GM10248 (cell line): ENCODE results near the gene PLOD3.
"Not testable (repeated sequence)": the region's sequence is repeated elsewhere in the genome, so short reads cannot be mapped to it uniquely, and the experiment has no call there.

Experiments used
- CTCF ChIA-PET: fragments of 300-600 bp; sonication (Branson Sonifier 250); formaldehyde crosslinking; extraction: SDS; loops from one replicate; lab custom pipeline; 2021; ENCODE audit warnings: antibody characterized with exemption; lab: Yijun Ruan, JAX
- POLR2A ChIA-PET: fragments of 350-650 bp; sonication (Branson Sonifier 250); formaldehyde crosslinking; extraction: SDS; loops from one replicate; lab custom pipeline; 2020; ENCODE audit warnings: antibody characterized with exemption; lab: Yijun Ruan, JAX
- DNase-seq: peaks from one replicate; pipeline ENCODE4 v3.0.0; 2012; ENCODE audit errors: extremely low spot score
- TF ChIP-seq, protein P1 (sequence below): IDR thresholded peaks from 2 replicates; pipeline ENCODE4 v1.5.1; 2012; ENCODE audit warnings: mild to moderate bottlenecking, low read depth; ENCODE audit errors: extremely low read depth, missing control alignments, control extremely low read depth

The PLOD3 gene, protein sequence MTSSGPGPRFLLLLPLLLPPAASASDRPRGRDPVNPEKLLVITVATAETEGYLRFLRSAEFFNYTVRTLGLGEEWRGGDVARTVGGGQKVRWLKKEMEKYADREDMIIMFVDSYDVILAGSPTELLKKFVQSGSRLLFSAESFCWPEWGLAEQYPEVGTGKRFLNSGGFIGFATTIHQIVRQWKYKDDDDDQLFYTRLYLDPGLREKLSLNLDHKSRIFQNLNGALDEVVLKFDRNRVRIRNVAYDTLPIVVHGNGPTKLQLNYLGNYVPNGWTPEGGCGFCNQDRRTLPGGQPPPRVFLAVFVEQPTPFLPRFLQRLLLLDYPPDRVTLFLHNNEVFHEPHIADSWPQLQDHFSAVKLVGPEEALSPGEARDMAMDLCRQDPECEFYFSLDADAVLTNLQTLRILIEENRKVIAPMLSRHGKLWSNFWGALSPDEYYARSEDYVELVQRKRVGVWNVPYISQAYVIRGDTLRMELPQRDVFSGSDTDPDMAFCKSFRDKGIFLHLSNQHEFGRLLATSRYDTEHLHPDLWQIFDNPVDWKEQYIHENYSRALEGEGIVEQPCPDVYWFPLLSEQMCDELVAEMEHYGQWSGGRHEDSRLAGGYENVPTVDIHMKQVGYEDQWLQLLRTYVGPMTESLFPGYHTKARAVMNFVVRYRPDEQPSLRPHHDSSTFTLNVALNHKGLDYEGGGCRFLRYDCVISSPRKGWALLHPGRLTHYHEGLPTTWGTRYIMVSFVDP

DNA sequence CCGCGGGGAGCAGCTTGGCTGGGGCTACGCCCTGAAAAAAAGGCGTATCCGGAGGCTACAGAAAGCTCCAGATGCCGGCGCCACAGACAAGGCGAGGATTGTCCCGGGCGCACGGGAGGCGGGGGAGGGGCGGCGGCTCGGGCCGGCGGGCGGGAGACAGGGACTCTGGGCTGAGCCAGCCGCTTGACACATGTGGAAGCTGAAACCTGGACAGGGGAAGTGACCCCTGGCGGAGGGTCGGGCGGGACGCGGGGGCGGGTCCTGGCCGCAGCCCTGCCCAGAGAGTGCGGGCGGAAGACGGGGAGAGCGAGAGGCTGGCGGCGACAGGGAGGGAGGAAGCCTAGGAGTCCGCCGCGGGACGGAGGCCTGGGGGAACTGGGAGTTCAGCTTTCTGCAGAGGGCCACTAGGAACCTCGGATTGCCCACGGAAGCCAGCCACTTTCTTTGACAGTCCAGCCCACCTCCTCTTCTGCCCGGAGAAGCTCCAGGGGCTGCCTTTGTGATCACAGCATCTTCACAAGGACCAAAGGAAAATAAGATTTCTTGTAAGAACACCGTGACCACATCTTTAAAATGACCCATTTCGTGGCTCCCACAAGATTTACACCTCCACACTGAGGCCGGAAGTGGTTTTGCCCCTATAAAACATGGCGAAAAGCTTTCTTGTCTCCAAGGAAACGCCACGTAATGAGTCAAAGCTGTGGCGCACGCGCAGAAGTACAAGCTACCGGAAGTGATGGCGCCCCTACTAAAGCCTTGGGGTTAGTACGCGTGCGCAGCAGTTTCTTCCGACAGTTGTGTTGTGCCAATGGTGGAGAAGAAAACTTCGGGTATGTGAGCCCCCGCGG lies at the start of gene PLOD3, which contains the start of gene ZNHIT1:
Gene PLOD3 (minus strand): TSS at position 194 of the 848 bp plus-strand sequence. CDS start 307 bp downstream, outside the sequence.
Gene ZNHIT1 (plus strand): TSS at position 778 of the 848 bp plus-strand sequence. CDS start 31 bp downstream, at position 809.
- peak; percentile 99 for DNase-seq

DNA sequence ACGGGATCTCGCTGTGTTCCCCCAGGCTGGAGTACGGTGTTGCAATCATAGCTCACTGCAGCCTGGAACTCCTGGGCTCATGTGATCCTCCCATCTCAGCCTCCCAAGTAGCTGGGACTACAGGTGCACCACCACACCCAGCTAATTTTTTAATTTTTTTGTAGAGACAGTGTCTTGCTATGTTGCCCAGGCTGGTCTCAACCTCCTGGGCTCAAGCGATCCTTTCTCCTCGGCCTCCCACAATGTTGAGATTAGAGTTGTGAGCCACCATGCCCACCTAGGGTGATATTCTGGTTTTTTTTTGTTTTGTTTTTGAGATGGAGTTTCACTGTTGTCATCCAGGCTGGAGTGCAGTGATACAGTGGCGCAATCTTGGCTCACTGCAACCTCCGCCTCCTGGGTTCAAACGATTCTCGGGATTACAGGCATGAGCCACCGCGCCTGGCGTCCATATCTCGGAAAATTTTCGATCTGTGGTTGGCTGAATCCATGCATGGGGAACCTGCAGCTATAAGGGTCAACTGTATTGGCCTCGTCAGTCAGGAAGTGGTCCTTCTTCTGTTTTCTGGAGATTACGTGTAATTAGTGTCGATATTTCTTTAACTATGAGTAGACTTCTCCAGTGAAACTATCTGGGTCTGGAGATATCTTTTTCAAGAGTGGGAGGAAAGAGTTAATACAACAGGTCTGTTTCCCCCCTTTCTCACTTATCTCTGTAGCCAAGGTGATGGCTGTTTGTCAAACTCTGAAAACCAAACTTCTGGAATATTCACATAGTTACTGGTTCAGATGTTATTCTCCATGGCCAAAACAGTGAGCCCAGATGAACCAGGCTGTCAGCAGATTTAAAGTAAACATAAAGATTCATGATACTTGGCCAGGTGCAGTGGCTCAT lies 48.5 kb upstream of the PLOD3 start:
- POLR2A ChIA-PET: no interaction called here
- CTCF ChIA-PET: interaction anchor here (0.7 to 1.5 kb wide), 4 partner anchors 17 to 73 kb away, joined by 3 to 5 read pairs (median 4); no protein-coding TSS in a partner anchor
- no peak for DNase-seq
- TF ChIP-seq, protein P1, sequence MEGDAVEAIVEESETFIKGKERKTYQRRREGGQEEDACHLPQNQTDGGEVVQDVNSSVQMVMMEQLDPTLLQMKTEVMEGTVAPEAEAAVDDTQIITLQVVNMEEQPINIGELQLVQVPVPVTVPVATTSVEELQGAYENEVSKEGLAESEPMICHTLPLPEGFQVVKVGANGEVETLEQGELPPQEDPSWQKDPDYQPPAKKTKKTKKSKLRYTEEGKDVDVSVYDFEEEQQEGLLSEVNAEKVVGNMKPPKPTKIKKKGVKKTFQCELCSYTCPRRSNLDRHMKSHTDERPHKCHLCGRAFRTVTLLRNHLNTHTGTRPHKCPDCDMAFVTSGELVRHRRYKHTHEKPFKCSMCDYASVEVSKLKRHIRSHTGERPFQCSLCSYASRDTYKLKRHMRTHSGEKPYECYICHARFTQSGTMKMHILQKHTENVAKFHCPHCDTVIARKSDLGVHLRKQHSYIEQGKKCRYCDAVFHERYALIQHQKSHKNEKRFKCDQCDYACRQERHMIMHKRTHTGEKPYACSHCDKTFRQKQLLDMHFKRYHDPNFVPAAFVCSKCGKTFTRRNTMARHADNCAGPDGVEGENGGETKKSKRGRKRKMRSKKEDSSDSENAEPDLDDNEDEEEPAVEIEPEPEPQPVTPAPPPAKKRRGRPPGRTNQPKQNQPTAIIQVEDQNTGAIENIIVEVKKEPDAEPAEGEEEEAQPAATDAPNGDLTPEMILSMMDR: no peak

More for the DNA sequence above, at the start of gene PLOD3, which contains the start of gene ZNHIT1:
- POLR2A ChIA-PET: interaction anchor here (0.5 to 1.5 kb wide), 5 partner anchors 9 to 343 kb away, joined by 3 to 6 read pairs (median 3); partner anchors contain the start of genes CLDN15 and SRRT
- CTCF ChIA-PET: interaction anchor here (1.1 to 5.7 kb wide), 18 partner anchors 8 to 84 kb away, joined by 3 to 68 read pairs (median 4); partner anchors contain the start of gene FIS1
- TF ChIP-seq, protein P1: peak; percentile 15

DNA sequence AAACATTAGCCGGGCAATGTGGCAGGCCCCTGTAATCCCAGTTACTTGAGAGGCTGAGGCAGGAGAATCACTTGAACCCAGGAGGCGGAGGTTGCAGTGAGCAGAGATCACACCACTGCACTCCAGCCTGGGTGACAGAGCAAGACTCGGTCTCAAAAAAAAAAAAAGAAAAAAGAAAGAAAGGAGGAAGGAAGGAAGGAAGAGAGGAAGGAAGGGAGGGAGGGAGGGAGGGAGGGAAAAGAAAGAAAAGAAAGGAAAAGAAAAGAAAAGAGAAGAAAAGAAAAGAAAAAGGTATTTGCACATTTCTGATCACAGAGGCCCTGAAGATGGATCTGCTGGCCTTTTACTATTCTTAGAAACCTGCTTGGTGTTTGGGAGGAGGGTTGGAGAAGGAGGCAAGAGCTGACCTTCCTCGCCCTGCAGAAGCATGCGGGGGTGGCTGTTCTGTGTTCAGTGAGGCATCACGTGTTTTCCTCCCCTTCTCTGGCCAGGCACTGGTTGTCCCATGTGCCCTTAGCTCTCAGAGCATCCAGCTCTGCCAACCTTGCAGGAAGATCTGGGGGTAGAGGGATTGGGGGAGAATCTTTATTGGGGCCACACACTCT lies 46.8 kb upstream of the PLOD3 start:
- DNase-seq, POLR2A ChIA-PET: not testable (repeated sequence)
- CTCF ChIA-PET: interaction anchor here (0.7 to 1.5 kb wide), 3 partner anchors 19 to 120 kb away, joined by 3 to 4 read pairs (median 3); no protein-coding TSS in a partner anchor

DNA sequence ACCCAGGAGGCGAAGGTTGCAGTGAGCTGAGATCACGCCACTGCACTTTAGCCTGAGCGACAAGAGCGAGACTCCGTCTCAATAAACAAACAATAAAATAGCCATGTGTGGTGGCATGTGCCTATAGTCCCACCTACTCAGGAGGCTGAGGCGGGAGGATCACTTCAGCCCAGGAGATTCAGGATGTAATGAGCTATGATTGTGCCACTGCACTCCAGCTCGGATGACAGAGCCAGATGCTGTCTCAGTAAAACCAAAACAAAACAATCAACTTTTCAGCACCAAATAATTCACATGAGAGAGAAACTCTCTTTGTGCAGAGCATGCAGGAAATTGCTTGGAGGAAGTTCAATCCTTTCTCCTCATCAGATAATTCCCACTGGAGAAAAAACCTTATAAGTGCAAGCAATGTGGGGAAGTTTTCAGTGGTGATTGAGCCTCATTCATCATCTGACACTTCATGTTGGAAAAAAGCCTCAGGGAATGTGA lies 40.9 kb upstream of the PLOD3 start:
- POLR2A ChIA-PET: interaction anchor here (0.5 kb wide), 1 partner anchor 599 kb away, joined by 4 read pairs; no protein-coding TSS in a partner anchor
- CTCF ChIA-PET: interaction anchor here (1.0 to 1.7 kb wide), 4 partner anchors 14 to 114 kb away, joined by 3 to 5 read pairs (median 4); partner anchors contain the start of gene FIS1
- DNase-seq: no peak
- TF ChIP-seq, protein P1: no peak

DNA sequence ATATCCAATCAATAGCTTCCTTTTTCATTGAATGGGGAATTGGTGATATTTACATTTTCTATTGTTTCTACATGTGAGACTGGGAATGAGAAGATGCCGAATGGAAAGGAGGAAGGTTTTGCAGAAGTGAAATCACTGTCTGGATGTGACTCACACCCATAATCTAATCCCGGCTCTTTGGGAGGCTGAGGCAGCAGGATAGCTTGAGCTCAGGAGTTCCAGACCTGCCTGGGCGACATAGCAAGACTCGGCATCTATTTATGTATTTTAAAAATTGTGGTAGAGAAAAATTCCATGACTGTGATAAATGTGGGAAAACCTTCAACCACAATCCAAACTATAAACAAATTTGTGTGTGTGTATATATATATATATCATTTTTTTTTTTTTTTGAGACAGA lies 38.4 kb upstream of the PLOD3 start:
- ChIA-PET CTCF (interaction anchor here (1.3 to 4.5 kb wide), 4 partner anchors 12 to 63 kb away, joined by 4 to 30 read pairs (median 8); partner anchors contain the start of genes FIS1 and ZNHIT1), POLR2A (interaction anchor here (1.1 kb wide), 1 partner anchor 12 kb away, joined by 5 read pairs; no protein-coding TSS in a partner anchor)
- TF ChIP-seq, protein P1: no peak
- DNase-seq: no peak

DNA sequence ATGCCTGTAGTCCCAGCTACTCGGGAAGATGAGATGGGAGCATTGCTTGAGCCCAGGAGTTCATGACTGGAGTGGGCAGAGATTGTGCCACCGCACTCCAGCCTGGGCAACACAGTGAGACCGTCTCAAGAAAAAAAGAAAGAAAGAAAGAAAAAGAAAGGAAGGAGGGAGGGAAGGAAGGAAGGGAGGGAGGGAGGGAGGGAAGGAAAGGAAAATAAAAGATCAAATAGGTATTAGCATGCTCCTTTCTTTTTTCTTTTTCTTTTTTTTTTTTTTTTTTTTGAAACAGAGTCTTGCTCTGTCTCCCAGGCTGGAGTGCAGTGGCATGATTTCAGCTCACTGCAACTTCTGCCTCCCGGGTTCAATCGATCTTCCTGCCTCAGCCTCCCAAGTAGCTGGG lies 35.8 kb upstream of the PLOD3 start:
- CTCF ChIA-PET: interaction anchor here (1.0 to 4.5 kb wide), 4 partner anchors 9 to 109 kb away, joined by 3 to 30 read pairs (median 10); partner anchors contain the start of gene FIS1
- DNase-seq, POLR2A ChIA-PET: not testable (repeated sequence)
